Calu3 (cell line): Measurements from ENCODE around the gene FXYD1. TPM values are rescaled to one million over a fixed set of nuclear protein-coding genes. Genes with fewer than 3 reads are reported as not detected.
"Not testable (repeated sequence)": the region's sequence is repeated elsewhere in the genome, so short reads cannot be mapped to it uniquely, and the experiment has no call there.

Source experiments
- BruUV-seq: library from RNA; stranded (reverse); fragments of 400-500 nt; replicated peaks from 2 replicates; lab custom pipeline; 2021; lab: Mats Ljungman, UMichigan
- CTCF ChIA-PET: fragments of 300-600 bp; sonication (Branson Sonifier 250); formaldehyde crosslinking; loops from one replicate; lab custom pipeline; 2022; ENCODE audit warnings: antibody characterized with exemption; lab: Charles Lee
- DNase-seq: peaks from one replicate; pipeline ENCODE4 v3.0.0; 2022
- H3K27ac Mint-ChIP-seq: one replicate; pipeline ENCODE4 v1.8.0; 2022; ENCODE audit warnings: mixed read lengths; ENCODE audit not compliant: unreplicated experiment
- H3K27me3 Mint-ChIP-seq: one replicate; pipeline ENCODE4 v1.8.0; 2022; ENCODE audit warnings: mixed read lengths; ENCODE audit not compliant: unreplicated experiment
- H3K36me3 Mint-ChIP-seq: one replicate; pipeline ENCODE4 v1.8.0; 2022; ENCODE audit warnings: mild to moderate bottlenecking, moderate library complexity, mixed read lengths; ENCODE audit not compliant: insufficient read depth, unreplicated experiment
- H3K4me1 Mint-ChIP-seq: one replicate; pipeline ENCODE4 v1.8.0; 2022; ENCODE audit warnings: mild to moderate bottlenecking, low read depth, mixed read lengths; ENCODE audit not compliant: unreplicated experiment
- H3K4me3 Mint-ChIP-seq: one replicate; pipeline ENCODE4 v1.8.0; 2022; ENCODE audit warnings: mild to moderate bottlenecking, low read depth, moderate library complexity, mixed read lengths; ENCODE audit not compliant: unreplicated experiment
- H3K9me3 Mint-ChIP-seq: one replicate; pipeline ENCODE4 v1.8.0; 2022; ENCODE audit warnings: low read depth, mixed read lengths; ENCODE audit not compliant: unreplicated experiment
- CTCF ChIP-seq: fragments of 200-600 bp; IDR thresholded peaks from one replicate; pipeline ENCODE4 v1.8.0; 2022; ENCODE audit warnings: antibody characterized with exemption; ENCODE audit not compliant: unreplicated experiment
- intact Hi-C: fragments of 100-400 bp; cut with micrococcal nuclease; formaldehyde crosslinking; loops from one replicate; pipeline ENCODE4 v1.10.0; 2022; ENCODE audit not compliant: unreplicated experiment
- total RNA-seq: library from RNA; stranded (reverse); gene quantifications from 2 replicates; pipeline ENCODE4 v1.2.3, GENCODE V29; 2022

FXYD1 gene
- total RNA-seq, 1 experiment from 2014 or later = 1.6 TPM

DNA sequence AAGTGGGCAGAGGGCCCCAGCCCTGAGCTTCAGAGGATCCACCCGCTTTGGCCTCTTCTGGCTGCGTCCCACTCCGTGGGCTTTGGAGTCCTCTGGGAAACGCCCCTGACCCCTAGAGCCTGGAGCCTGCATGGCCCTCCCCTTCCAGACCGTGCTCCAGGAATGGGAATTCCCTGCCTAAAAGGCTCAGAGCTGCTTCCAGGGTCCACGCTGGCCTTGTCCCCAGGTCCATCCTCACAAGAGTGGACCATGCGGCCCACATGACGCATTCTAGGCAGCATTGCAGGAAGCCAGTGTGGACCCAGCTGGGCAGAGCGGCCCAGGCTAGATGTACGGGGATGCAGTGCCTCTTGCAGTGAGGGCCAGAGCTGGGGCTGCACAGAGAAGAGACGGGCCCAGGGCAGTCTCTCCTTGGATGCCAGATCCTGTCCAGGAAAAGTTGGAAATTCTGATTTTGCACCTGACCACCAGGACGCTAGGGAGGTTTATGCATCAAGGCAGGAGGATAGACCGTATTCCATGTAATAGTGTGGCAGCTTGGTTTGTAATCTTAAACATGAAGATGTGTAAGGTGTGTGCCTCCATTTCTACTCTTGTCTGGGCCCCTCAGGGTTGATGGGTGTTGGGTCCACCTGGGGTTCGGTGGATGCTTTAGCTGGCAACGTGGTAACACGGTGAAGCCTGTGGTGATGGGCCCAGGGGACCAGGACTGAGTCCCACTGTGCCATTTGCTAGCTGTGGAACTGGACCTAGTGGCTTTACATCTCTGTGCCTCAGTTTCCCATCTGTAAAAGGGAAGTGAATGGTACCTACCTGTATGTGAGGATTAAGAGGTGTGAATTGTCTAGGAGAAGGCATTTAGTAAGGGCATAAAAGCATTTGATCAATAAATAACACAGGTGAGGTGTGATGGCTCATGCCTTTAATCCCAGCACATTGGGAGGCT is 37.8 kb upstream of the FXYD1 start:
- intact Hi-C loops = no loop called here
- H3K36me3 Mint-ChIP-seq = no peaks in the 10 kb centered on the region
- TF ChIP-seq CTCF = no peak
- DNase-seq = no peak
- no peak overlapping the region for H3K27ac Mint-ChIP-seq
- BruUV-seq = no TSS peak
- no peaks in the 10 kb centered on the region for H3K9me3 Mint-ChIP-seq
- no peaks in the 10 kb centered on the region for H3K27me3 Mint-ChIP-seq
- H3K4me1 Mint-ChIP-seq = peaks cover 5% of the 10 kb centered on the region
- H3K4me3 Mint-ChIP-seq = no peak overlapping the region
- CTCF ChIA-PET = no interaction called here

DNA sequence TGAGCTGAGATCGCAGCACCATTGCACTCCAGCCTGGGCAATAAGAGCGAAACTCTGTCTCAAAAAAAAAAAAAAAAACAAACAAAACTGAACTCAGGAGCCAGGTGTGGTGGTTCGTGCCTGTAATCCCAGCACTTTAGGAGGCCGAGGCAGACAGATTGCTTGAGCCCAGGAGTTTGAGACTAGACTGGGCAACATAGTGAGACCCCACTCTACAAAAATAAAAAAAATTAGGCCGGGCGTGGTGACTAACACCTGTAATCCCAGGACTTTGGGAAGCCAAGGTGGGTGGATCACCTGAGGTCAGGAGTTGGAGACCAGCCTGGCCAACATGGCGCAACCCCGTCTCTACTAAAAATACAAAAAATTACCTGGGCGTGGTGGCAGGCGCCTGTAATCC is 36.7 kb upstream of the FXYD1 start:
- H3K4me1 Mint-ChIP-seq, H3K27me3 Mint-ChIP-seq, intact Hi-C loops, H3K4me3 Mint-ChIP-seq, DNase-seq, BruUV-seq, H3K27ac Mint-ChIP-seq, H3K36me3 Mint-ChIP-seq, CTCF ChIA-PET, H3K9me3 Mint-ChIP-seq: not testable (repeated sequence)

GRCh38 chr19:35103614-35104013 is 35.0 kb upstream of the FXYD1 start:
- BruUV-seq, intact Hi-C loops, H3K4me3 Mint-ChIP-seq, H3K9me3 Mint-ChIP-seq, DNase-seq, H3K27ac Mint-ChIP-seq, CTCF ChIA-PET, H3K27me3 Mint-ChIP-seq: not testable (repeated sequence)
- peaks cover 13% of the 10 kb centered on the region for H3K36me3 Mint-ChIP-seq
- peaks cover 12% of the 10 kb centered on the region for H3K4me1 Mint-ChIP-seq

DNA sequence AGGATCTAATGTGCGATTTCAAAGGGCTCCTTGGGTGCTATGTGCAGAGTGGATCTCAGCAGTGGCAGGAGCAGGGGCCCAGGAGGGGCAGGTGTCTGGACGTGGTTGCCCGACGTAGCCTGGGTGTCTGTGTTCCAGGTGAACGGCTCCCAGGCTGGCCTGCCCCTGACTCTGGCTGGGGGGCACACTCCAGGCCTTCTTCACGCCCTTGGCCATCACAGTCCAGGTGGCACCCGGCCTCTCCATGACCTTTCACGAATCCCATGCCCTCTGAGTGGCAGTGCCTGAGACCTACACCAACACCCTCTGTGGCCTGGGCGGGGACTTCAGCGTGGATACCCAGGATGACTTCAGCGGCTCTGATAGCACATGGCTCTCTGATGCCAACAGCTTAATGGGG is 34.3 kb upstream of the FXYD1 start:
- no peak overlapping the region for H3K27ac Mint-ChIP-seq
- peaks cover 14% of the 10 kb centered on the region for H3K36me3 Mint-ChIP-seq
- CTCF ChIA-PET = no interaction called here
- no peak for TF ChIP-seq CTCF
- no peaks in the 10 kb centered on the region for H3K27me3 Mint-ChIP-seq
- peaks cover 3% of the 10 kb centered on the region for H3K9me3 Mint-ChIP-seq
- H3K4me3 Mint-ChIP-seq = no peak overlapping the region
- intact Hi-C loops = no loop called here
- no TSS peak for BruUV-seq
- DNase-seq = no peak
- peaks cover 16% of the 10 kb centered on the region for H3K4me1 Mint-ChIP-seq

DNA sequence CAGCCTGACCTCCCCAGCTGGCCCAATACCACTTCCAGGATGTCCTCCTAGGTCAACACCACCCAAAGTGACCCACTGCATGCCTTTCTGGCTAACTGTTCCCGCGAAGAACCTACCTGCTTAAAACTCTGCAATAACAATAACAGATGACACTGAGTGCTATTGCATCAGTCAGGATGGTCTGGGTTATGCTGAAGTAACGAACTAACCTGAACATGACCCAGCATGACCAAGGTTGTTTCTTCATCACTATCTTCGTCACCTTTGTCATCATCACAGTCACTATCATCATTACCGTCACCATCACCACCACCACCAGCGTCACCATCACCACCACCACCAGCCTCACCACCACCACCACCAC is 33.6 kb upstream of the FXYD1 start:
- CTCF ChIA-PET = no interaction called here
- Mint-ChIP-seq H3K27ac (no peak overlapping the region), H3K9me3 (peaks cover 3% of the 10 kb centered on the region), H3K27me3 (no peaks in the 10 kb centered on the region), H3K36me3 (peaks cover 21% of the 10 kb centered on the region), H3K4me3 (no peak overlapping the region), H3K4me1 (peaks cover 23% of the 10 kb centered on the region)
- intact Hi-C loops = no loop called here
- no TSS peak for BruUV-seq
- no peak for TF ChIP-seq CTCF
- DNase-seq = no peak
